Smooth muscle cell (in vitro differentiated cells): ENCODE measurements around the gene NR6A1. TPM values are rescaled to one million over a fixed set of nuclear protein-coding genes. Genes with fewer than 3 reads are reported as not detected.

ENCODE experiments used
- DNase-seq: peaks from one replicate; lab custom pipeline; 2025; ENCODE audit not compliant: unreplicated experiment; lab: John Stamatoyannopoulos, UW
- H2AFZ ChIP-seq: fragments of 200-600 bp; sonication (generic); 2 replicates; pipeline ENCODE4 v1.6.0; 2016; ENCODE audit warnings: antibody characterized with exemption, low read depth, mild to moderate bottlenecking
- H3F3A ChIP-seq: fragments of 200-600 bp; sonication (generic); 2 replicates; pipeline ENCODE4 v1.6.0; 2017; ENCODE audit warnings: antibody characterized with exemption, low read depth
- H3K27ac ChIP-seq: fragments of 200-600 bp; sonication (generic); 2 replicates; pipeline ENCODE4 v1.5.1; 2016; ENCODE audit warnings: low read depth, mild to moderate bottlenecking
- H3K27me3 ChIP-seq: fragments of 200-600 bp; sonication (generic); 2 replicates; pipeline ENCODE4 v1.6.1; 2016; ENCODE audit warnings: low read depth, mild to moderate bottlenecking
- H3K36me3 ChIP-seq: fragments of 200-600 bp; sonication (generic); 2 replicates; pipeline ENCODE4 v1.5.1; 2016; ENCODE audit warnings: low read depth
- H3K4me1 ChIP-seq: fragments of 200-600 bp; sonication (generic); 2 replicates; pipeline ENCODE4 v1.5.1; 2016; ENCODE audit warnings: low read depth
- H3K4me2 ChIP-seq: fragments of 200-600 bp; sonication (generic); 2 replicates; pipeline ENCODE4 v1.6.0; 2016; ENCODE audit warnings: mild to moderate bottlenecking
- H3K4me3 ChIP-seq: fragments of 200-600 bp; sonication (generic); 2 replicates; pipeline ENCODE4 v1.5.1; 2016; ENCODE audit warnings: mild to moderate bottlenecking
- H3K79me2 ChIP-seq: fragments of 200-600 bp; sonication (generic); 2 replicates; pipeline ENCODE4 v1.6.0; 2016; ENCODE audit warnings: low read depth, mild to moderate bottlenecking
- H3K9ac ChIP-seq: fragments of 200-600 bp; sonication (generic); 2 replicates; pipeline ENCODE4 v1.6.0; 2016; ENCODE audit warnings: low read depth
- H3K9me3 ChIP-seq: fragments of 200-600 bp; sonication (generic); replicated peaks from 2 replicates; pipeline ENCODE4 v1.5.1; 2016; ENCODE audit warnings: low read depth
- H4K20me1 ChIP-seq: fragments of 200-600 bp; sonication (generic); 2 replicates; pipeline ENCODE4 v1.6.0; 2016; ENCODE audit warnings: low read depth
- WGBS: methylation state at CpG from one replicate; pipeline ENCODE4 v1.1.7; 2016; ENCODE audit warnings: low lambda C conversion rate; 5-methylcytosine and 5-hydroxymethylcytosine counted together
- polyA plus RNA-seq: library from polyadenylated mRNA; unstranded; fragments of >200 nt; fragmentation: Nextera tagmentation; extraction: Ambion mirVana; gene quantifications from 2 replicates; pipeline ENCODE4 v1.2.1, GENCODE V29; 2016
- total RNA-seq: library from RNA; depleted of rRNA; stranded (reverse); fragments of >200 nt; gene quantifications from 2 replicates; pipeline ENCODE4 v1.2.3, GENCODE V29; 2014
- TF ChIP-seq, protein P1 (sequence below): fragments of 200-600 bp; sonication (generic); IDR thresholded peaks from 2 replicates; pipeline ENCODE4 v1.5.1; 2017; ENCODE audit warnings: borderline replicate concordance, mild to moderate bottlenecking, antibody characterized with exemption; ENCODE audit not compliant: insufficient read depth, poor library complexity, severe bottlenecking

Gene NR6A1
- total and polyA plus RNA-seq, 2 experiments from 2014 or later, result 0.17 to 0.31 TPM

DNA sequence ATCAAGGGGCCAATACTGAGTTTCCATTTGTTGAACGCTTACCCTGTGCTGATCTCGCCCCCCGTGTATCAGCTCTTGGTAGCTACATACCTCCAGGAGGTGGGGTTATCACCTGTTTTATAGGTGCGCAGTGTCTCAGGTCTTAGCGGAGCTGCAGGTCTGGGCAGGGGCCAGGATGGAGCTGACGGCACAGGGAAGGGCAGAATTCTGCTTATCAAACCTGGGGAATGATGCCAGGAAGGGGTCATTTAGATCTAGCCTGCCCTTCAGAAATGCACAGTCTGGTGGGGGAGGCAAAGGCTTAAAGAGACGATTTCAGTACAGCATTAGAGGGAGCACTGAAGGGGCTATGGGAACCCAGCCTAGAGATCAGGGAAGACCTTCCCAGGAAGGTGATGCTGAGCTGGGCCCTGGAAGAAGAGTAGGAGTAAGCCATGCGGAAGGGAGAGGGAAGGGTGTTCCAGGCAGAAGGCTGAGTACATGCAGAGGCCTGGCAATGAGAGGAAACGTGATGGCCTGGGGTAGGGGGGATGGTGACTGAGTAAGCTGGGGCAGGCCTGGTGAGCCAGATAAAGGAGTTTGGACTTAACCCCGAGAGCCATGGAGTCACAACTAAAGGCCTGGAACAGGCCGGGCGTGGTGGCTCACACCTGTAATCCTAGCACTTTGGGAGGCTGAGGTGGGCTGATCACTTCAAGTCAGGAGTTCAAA lies 37.3 kb upstream of the NR6A1 start:
- no peak for DNase-seq
- Histone ChIP-seq H3K4me1 (peaks cover 18% of the 10 kb centered on the region), H3K27ac (no peak overlapping the region), H3K9me3 (no peaks in the 10 kb centered on the region), H3K4me2 (no peak overlapping the region), H4K20me1 (no peaks in the 10 kb centered on the region), H3K9ac (no peak overlapping the region), H2AFZ (no peak overlapping the region), H3K79me2 (no peaks in the 10 kb centered on the region), H3K36me3 (no peaks in the 10 kb centered on the region), H3K4me3 (no peak overlapping the region), H3F3A (peaks cover 23% of the 10 kb centered on the region), H3K27me3 (no peaks in the 10 kb centered on the region)
- TF ChIP-seq, protein P1, sequence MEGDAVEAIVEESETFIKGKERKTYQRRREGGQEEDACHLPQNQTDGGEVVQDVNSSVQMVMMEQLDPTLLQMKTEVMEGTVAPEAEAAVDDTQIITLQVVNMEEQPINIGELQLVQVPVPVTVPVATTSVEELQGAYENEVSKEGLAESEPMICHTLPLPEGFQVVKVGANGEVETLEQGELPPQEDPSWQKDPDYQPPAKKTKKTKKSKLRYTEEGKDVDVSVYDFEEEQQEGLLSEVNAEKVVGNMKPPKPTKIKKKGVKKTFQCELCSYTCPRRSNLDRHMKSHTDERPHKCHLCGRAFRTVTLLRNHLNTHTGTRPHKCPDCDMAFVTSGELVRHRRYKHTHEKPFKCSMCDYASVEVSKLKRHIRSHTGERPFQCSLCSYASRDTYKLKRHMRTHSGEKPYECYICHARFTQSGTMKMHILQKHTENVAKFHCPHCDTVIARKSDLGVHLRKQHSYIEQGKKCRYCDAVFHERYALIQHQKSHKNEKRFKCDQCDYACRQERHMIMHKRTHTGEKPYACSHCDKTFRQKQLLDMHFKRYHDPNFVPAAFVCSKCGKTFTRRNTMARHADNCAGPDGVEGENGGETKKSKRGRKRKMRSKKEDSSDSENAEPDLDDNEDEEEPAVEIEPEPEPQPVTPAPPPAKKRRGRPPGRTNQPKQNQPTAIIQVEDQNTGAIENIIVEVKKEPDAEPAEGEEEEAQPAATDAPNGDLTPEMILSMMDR, result no peak
- WGBS, result 83% methylated on average over 12 of the region's 12 CpGs

- no peak overlapping the region for H3K4me3 ChIP-seq
- TF ChIP-seq, protein P1, result no peak
- WGBS, result 60% methylated on average over 4 of the region's 4 CpGs
- no peaks in the 10 kb centered on the region for H3K79me2 ChIP-seq
- no peaks in the 10 kb centered on the region for H3K4me1 ChIP-seq
- H4K20me1 ChIP-seq, result no peaks in the 10 kb centered on the region
- no peaks in the 10 kb centered on the region for H3K36me3 ChIP-seq
- no peak overlapping the region for H3K27ac ChIP-seq
- peaks cover 5% of the 10 kb centered on the region for H3F3A ChIP-seq
- no peaks in the 10 kb centered on the region for H3K27me3 ChIP-seq
- H2AFZ ChIP-seq, result no peak overlapping the region
- no peak for DNase-seq
- H3K9ac ChIP-seq, result no peak overlapping the region
- no peak overlapping the region for H3K4me2 ChIP-seq
- H3K9me3 ChIP-seq, result no peaks in the 10 kb centered on the region
These were observed 34.1 kb upstream of the NR6A1 start for GRCh38 chr9:124805186-124805585.

GRCh38 chr9:124803911-124804310 lies 32.8 kb upstream of the NR6A1 start:
- Histone ChIP-seq H3K4me1 (no peaks in the 10 kb centered on the region), H3K9ac (no peak overlapping the region), H3K27ac (no peak overlapping the region), H2AFZ (no peak overlapping the region), H3F3A (no peaks in the 10 kb centered on the region), H3K36me3 (no peaks in the 10 kb centered on the region), H3K4me3 (no peak overlapping the region), H3K4me2 (no peak overlapping the region), H3K27me3 (no peaks in the 10 kb centered on the region), H3K79me2 (no peaks in the 10 kb centered on the region), H4K20me1 (no peaks in the 10 kb centered on the region), H3K9me3 (no peaks in the 10 kb centered on the region)
- TF ChIP-seq, protein P1, result no peak
- DNase-seq, result no peak
- 98% methylated on average over 8 of the region's 8 CpGs for WGBS

DNA sequence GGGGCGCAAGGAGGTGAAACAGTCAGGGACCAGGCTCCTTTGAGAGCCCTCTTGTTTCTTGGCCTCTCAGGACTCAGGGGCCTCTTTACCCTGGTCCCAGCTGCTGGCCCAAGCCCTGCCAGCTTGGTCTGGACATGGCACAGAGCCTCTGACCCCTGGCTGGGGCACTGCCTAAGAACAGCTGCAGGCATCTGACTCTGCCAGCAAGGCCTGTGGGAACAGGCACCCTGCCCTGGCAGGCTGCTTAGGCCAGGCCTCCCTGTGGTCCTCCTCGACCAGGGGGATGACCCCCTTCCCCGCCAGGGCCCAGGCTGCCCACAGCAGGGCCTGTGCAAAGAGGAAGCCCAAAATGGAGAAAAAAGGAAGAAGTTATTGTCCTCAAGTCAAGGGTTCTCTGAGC lies 31.3 kb upstream of the NR6A1 start:
- H4K20me1 ChIP-seq, result no peaks in the 10 kb centered on the region
- H3K4me1 ChIP-seq, result no peaks in the 10 kb centered on the region
- no peak overlapping the region for H3K9ac ChIP-seq
- no peak overlapping the region for H3K4me2 ChIP-seq
- TF ChIP-seq, protein P1, result no peak
- H3K4me3 ChIP-seq, result no peak overlapping the region
- H3K79me2 ChIP-seq, result no peaks in the 10 kb centered on the region
- no peaks in the 10 kb centered on the region for H3K9me3 ChIP-seq
- no peak overlapping the region for H2AFZ ChIP-seq
- no peak overlapping the region for H3K27ac ChIP-seq
- no peaks in the 10 kb centered on the region for H3K36me3 ChIP-seq
- 95% methylated on average over 3 of the region's 3 CpGs for WGBS
- H3K27me3 ChIP-seq, result no peaks in the 10 kb centered on the region
- no peaks in the 10 kb centered on the region for H3F3A ChIP-seq
- no peak for DNase-seq
